H9 (cell line): Measurements from ENCODE around the gene MTA3. TPM values are rescaled to one million over a fixed set of nuclear protein-coding genes. Genes with fewer than 3 reads are reported as not detected.
A peak's percentile ranks its signal among the peaks of the same experiment; 100 is the strongest.

Experiments used
- DNase-seq: peaks from one replicate; pipeline ENCODE4 v3.0.0-alpha.2; 2017
- H2AFZ ChIP-seq: one replicate; pipeline ENCODE4 v1.6.1; 2013; ENCODE audit warnings: mild to moderate bottlenecking, low read length, control low read depth, moderate library complexity
- H2AK5ac ChIP-seq: 2 replicates; pipeline ENCODE4 v1.6.1; 2013; ENCODE audit warnings: low read length, control low read depth, mixed read lengths; ENCODE audit not compliant: insufficient read length
- H2BK120ac ChIP-seq: one replicate; pipeline ENCODE4 v1.6.1; 2013; ENCODE audit warnings: low read depth, mild to moderate bottlenecking, low read length, control low read depth, inconsistent platforms; ENCODE audit not compliant: poor library complexity, severe bottlenecking
- H2BK12ac ChIP-seq: 2 replicates; pipeline ENCODE4 v1.6.1; 2013; ENCODE audit warnings: low read length, control low read depth, mixed read lengths, low read depth; ENCODE audit not compliant: insufficient read length
- H2BK15ac ChIP-seq: 2 replicates; pipeline ENCODE4 v1.6.1; 2013; ENCODE audit warnings: low read depth, low read length, control low read depth
- H2BK20ac ChIP-seq: one replicate; pipeline ENCODE4 v1.6.1; 2013; ENCODE audit warnings: low read depth, mild to moderate bottlenecking, low read length, control low read depth, inconsistent platforms; ENCODE audit not compliant: poor library complexity, severe bottlenecking
- H2BK5ac ChIP-seq: 2 replicates; pipeline ENCODE4 v1.6.1; 2013; ENCODE audit warnings: low read length, control low read depth, mixed read lengths; ENCODE audit not compliant: insufficient read length
- H3K14ac ChIP-seq: 2 replicates; pipeline ENCODE4 v1.6.1; 2013; ENCODE audit warnings: low read length, control low read depth; ENCODE audit not compliant: insufficient read depth
- H3K18ac ChIP-seq: 2 replicates; pipeline ENCODE4 v1.6.1; 2013; ENCODE audit warnings: low read depth, mild to moderate bottlenecking, mixed read lengths, low read length, control low read depth; ENCODE audit not compliant: insufficient read length
- H3K23ac ChIP-seq: 2 replicates; pipeline ENCODE4 v1.6.1; 2013; ENCODE audit warnings: low read length, control low read depth, mixed read lengths, low read depth; ENCODE audit not compliant: insufficient read length
- H3K23me2 ChIP-seq: 2 replicates; pipeline ENCODE4 v1.6.1; 2013; ENCODE audit warnings: low read depth, mild to moderate bottlenecking, mixed read lengths, low read length, control low read depth; ENCODE audit not compliant: insufficient read length, poor library complexity, severe bottlenecking
- H3K27ac ChIP-seq: 2 replicates; pipeline ENCODE4 v1.5.1; 2013; ENCODE audit warnings: low read length, control low read depth, mixed read lengths, low read depth; ENCODE audit not compliant: insufficient read length
- H3K27me3 ChIP-seq: 2 replicates; pipeline ENCODE4 v1.6.1; 2013; ENCODE audit warnings: low read length, control low read depth, inconsistent platforms; ENCODE audit not compliant: insufficient read depth
- H3K4ac ChIP-seq: 2 replicates; pipeline ENCODE4 v1.6.1; 2013; ENCODE audit warnings: low read depth, mild to moderate bottlenecking, control low read depth, inconsistent platforms, low read length, moderate library complexity
- H3K4me1 ChIP-seq: 2 replicates; pipeline ENCODE4 v1.6.1; 2013; ENCODE audit warnings: low read length, control low read depth, inconsistent platforms; ENCODE audit not compliant: insufficient read depth
- H3K4me2 ChIP-seq: 2 replicates; pipeline ENCODE4 v1.6.1; 2013; ENCODE audit warnings: low read length, control low read depth, mixed read lengths; ENCODE audit not compliant: insufficient read length, insufficient read depth
- H3K56ac ChIP-seq: 2 replicates; pipeline ENCODE4 v1.6.1; 2013; ENCODE audit warnings: low read depth, mild to moderate bottlenecking, mixed read lengths, low read length, control low read depth; ENCODE audit not compliant: insufficient read length
- H3K79me1 ChIP-seq: 2 replicates; pipeline ENCODE4 v1.6.1; 2013; ENCODE audit warnings: low read depth, mild to moderate bottlenecking, moderate library complexity, low read length, control low read depth, inconsistent platforms; ENCODE audit not compliant: insufficient read depth, poor library complexity, severe bottlenecking
- H3K79me2 ChIP-seq: 2 replicates; pipeline ENCODE4 v1.6.1; 2013; ENCODE audit warnings: low read length, control low read depth, inconsistent platforms; ENCODE audit not compliant: insufficient read depth
- H3K9ac ChIP-seq: 2 replicates; pipeline ENCODE4 v1.6.1; 2013; ENCODE audit warnings: low read length, control low read depth, mixed read lengths; ENCODE audit not compliant: insufficient read length; ENCODE audit errors: extremely low read depth
- H3K9me3 ChIP-seq: one replicate; pipeline ENCODE4 v1.6.1; 2013; ENCODE audit warnings: low read depth, low read length, inconsistent platforms; ENCODE audit not compliant: control insufficient read depth
- H3T11ph ChIP-seq: one replicate; pipeline ENCODE4 v1.6.1; 2013; ENCODE audit warnings: mild to moderate bottlenecking, low read length, control low read depth, inconsistent platforms
- H4K20me1 ChIP-seq: one replicate; pipeline ENCODE4 v1.6.1; 2013; ENCODE audit not compliant: control insufficient read depth, insufficient read length, insufficient read depth
- H4K5ac ChIP-seq: 2 replicates; pipeline ENCODE4 v1.6.1; 2013; ENCODE audit warnings: low read depth, mild to moderate bottlenecking, mixed read lengths, low read length, control low read depth; ENCODE audit not compliant: insufficient read length
- H4K8ac ChIP-seq: replicated peaks from 2 replicates; pipeline ENCODE4 v1.6.1; 2013; ENCODE audit warnings: low read length, control low read depth, mixed read lengths, low read depth; ENCODE audit not compliant: insufficient read length
- H4K91ac ChIP-seq: 2 replicates; pipeline ENCODE4 v1.6.1; 2013; ENCODE audit warnings: low read depth, mild to moderate bottlenecking, moderate library complexity, mixed read lengths, low read length, control low read depth; ENCODE audit not compliant: insufficient read length
- H3K27ac Mint-ChIP-seq, 3 experiments: 2 replicates in 2 of 3; 3 replicates in 1 of 3; pipeline ENCODE4 v1.8.0; 2020 to 2021; ENCODE audit warnings: mixed read lengths in 3 of 3, mild to moderate bottlenecking in 1 of 3, moderate library complexity in 1 of 3
- H3K27me3 Mint-ChIP-seq: 2 replicates; pipeline ENCODE4 v1.8.0; 2021; ENCODE audit warnings: low read depth, mild to moderate bottlenecking, moderate library complexity, mixed read lengths
- H3K36me3 Mint-ChIP-seq, 3 experiments: 2 replicates in 2 of 3; 3 replicates in 1 of 3; pipeline ENCODE4 v1.8.0; 2020 to 2021; ENCODE audit warnings: low read depth in 3 of 3, mixed read lengths in 3 of 3; ENCODE audit not compliant: insufficient read depth in 1 of 3
- H3K4me1 Mint-ChIP-seq, 2 experiments: 2 replicates each; pipeline ENCODE4 v1.8.0; 2020; ENCODE audit warnings: mixed read lengths in 2 of 2
- H3K4me3 Mint-ChIP-seq, 2 experiments: 2 replicates in 1 of 2; 3 replicates in 1 of 2; pipeline ENCODE4 v1.8.0; 2020 to 2021; ENCODE audit warnings: mild to moderate bottlenecking in 2 of 2, mixed read lengths in 2 of 2, moderate library complexity in 1 of 2
- H3K9me3 Mint-ChIP-seq, 2 experiments: 2 replicates in 1 of 2; 3 replicates in 1 of 2; pipeline ENCODE4 v1.8.0; 2020; ENCODE audit warnings: mild to moderate bottlenecking in 2 of 2, mixed read lengths in 2 of 2, moderate library complexity in 1 of 2
- CTCF ChIP-seq: fragments of 200-600 bp; sonication (generic); conservative IDR thresholded peaks from 3 replicates; pipeline ENCODE4 v1.8.0; 2021; ENCODE audit warnings: antibody characterized with exemption, mild to moderate bottlenecking
- WGBS: extraction: QIAGEN DNeasy Blood & Tissue Kit; methylation state at CpG from one replicate; pipeline ENCODE4 v1.1.7; 2013; ENCODE audit warnings: missing lambda C conversion rate, low lambda C conversion rate, mixed read lengths; ENCODE audit not compliant: insufficient read length; ENCODE audit errors: extremely low coverage; 5-methylcytosine and 5-hydroxymethylcytosine counted together
- total RNA-seq: library from RNA; stranded (reverse); gene quantifications from 2 replicates; pipeline ENCODE4 v1.2.1, GENCODE V29; 2021

MTA3 gene
- total RNA-seq, 1 experiment from 2014 or later: 253 TPM

GRCh38 chr2:42698940-42699339, 130.5 kb downstream of the MTA3 start:
- peaks cover 5% of the 10 kb centered on the region for H3K79me1 ChIP-seq
- no peak overlapping the region for H3K9ac ChIP-seq
- no peak overlapping the region for H3K27ac ChIP-seq
- H3K56ac ChIP-seq: no peak overlapping the region
- H4K20me1 ChIP-seq: no peaks in the 10 kb centered on the region
- H3T11ph ChIP-seq: no peak overlapping the region
- H4K5ac ChIP-seq: no peak overlapping the region
- no peak overlapping the region for H3K4me3 Mint-ChIP-seq
- H2AK5ac ChIP-seq: no peak overlapping the region
- H3K9me3 ChIP-seq: no peaks in the 10 kb centered on the region
- H2BK20ac ChIP-seq: no peak overlapping the region
- H2BK15ac ChIP-seq: no peak overlapping the region
- no peaks in the 10 kb centered on the region for H3K4me1 ChIP-seq
- peaks cover 0 to 2% of the 10 kb centered on the region in 2 experiments; a peak in 1 of 4 replicates for H3K4me1 Mint-ChIP-seq
- H3K27me3 ChIP-seq: no peaks in the 10 kb centered on the region
- peaks cover 16 to 62% (median 61%) of the 10 kb centered on the region in 3 experiments; a peak in 6 of 7 replicates for H3K36me3 Mint-ChIP-seq
- H2BK12ac ChIP-seq: no peak overlapping the region
- H3K4me2 ChIP-seq: no peak overlapping the region
- WGBS: no CpG with 5 or more reads among the region's 4 CpGs
- no peak overlapping the region for H4K91ac ChIP-seq
- H4K8ac ChIP-seq: no peak overlapping the region
- no peak overlapping the region for H3K23ac ChIP-seq
- no peak overlapping the region for H3K18ac ChIP-seq
- no peak overlapping the region for H2BK5ac ChIP-seq
- H3K23me2 ChIP-seq: no peaks in the 10 kb centered on the region
- H3K4ac ChIP-seq: no peak overlapping the region
- peak overlapping the region in 2 of 3 experiments; percentile 9 to 12; a peak in 2 of 7 replicates for H3K27ac Mint-ChIP-seq
- H3K79me2 ChIP-seq: no peaks in the 10 kb centered on the region
- H3K27me3 Mint-ChIP-seq: no peaks in the 10 kb centered on the region
- no peak overlapping the region for H2AFZ ChIP-seq
- TF ChIP-seq CTCF: no peak
- H2BK120ac ChIP-seq: no peak overlapping the region
- H3K9me3 Mint-ChIP-seq: no peaks in the 10 kb centered on the region
- no peak overlapping the region for H3K14ac ChIP-seq
- no peak for DNase-seq
